Body of pancreas (tissue), 4 donors: Measurements from ENCODE around the gene AFF2.

ENCODE experiments used
- CTCF ChIP-seq, 7 experiments: fragments of 450-650 bp in 4 of 7; fragments of 200-600 bp in 3 of 7; sonication (generic) in 3 of 7; IDR thresholded peaks; one replicate each; pipeline ENCODE4 v1.5.1; 2016 to 2019; ENCODE audit warnings: antibody characterized with exemption in 7 of 7
- POLR2A ChIP-seq, 3 donors: fragments of 450-650 bp; IDR thresholded peaks; one replicate each; pipeline ENCODE4 v1.6.1; 2016; ENCODE audit warnings: antibody characterized with exemption in 3 of 3, mild to moderate bottlenecking in 2 of 3

- TF ChIP-seq CTCF (IDR thresholded peaks at IDR 0.05) (no peak), POLR2A (IDR thresholded peaks at IDR 0.05) (no peak)
Measured at GRCh38 chrX:148670277-148670676, 169.9 kb downstream of the AFF2 start.
